GM12872 (cell line): ENCODE data around the gene RAD21L1.

Source experiments
- TF ChIP-seq, protein P1 (sequence below): IDR thresholded peaks from 3 replicates; pipeline ENCODE4 v1.5.1; 2011; ENCODE audit warnings: low read depth, mild to moderate bottlenecking, low read length, moderate library complexity; ENCODE audit not compliant: insufficient read depth

RAD21L1 gene

DNA sequence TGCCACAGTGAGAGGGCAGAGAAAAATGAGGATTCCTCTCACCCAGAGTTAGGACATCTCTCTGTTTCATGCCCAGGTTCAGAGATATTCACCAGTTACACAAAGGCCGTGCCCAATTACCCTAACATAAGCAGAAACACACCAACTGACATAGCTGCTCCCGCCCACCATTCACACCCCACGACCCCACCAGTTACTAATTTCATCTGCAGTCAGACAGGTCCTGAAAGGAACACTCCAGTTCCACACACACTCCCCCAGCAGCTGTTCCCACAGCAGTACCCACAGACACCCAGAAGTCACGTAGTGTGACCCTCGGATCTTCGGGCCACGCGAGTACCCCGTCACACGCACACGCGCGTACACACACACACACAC is 41.6 kb upstream of the RAD21L1 start:
- TF ChIP-seq, protein P1, sequence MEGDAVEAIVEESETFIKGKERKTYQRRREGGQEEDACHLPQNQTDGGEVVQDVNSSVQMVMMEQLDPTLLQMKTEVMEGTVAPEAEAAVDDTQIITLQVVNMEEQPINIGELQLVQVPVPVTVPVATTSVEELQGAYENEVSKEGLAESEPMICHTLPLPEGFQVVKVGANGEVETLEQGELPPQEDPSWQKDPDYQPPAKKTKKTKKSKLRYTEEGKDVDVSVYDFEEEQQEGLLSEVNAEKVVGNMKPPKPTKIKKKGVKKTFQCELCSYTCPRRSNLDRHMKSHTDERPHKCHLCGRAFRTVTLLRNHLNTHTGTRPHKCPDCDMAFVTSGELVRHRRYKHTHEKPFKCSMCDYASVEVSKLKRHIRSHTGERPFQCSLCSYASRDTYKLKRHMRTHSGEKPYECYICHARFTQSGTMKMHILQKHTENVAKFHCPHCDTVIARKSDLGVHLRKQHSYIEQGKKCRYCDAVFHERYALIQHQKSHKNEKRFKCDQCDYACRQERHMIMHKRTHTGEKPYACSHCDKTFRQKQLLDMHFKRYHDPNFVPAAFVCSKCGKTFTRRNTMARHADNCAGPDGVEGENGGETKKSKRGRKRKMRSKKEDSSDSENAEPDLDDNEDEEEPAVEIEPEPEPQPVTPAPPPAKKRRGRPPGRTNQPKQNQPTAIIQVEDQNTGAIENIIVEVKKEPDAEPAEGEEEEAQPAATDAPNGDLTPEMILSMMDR, result no peak

DNA sequence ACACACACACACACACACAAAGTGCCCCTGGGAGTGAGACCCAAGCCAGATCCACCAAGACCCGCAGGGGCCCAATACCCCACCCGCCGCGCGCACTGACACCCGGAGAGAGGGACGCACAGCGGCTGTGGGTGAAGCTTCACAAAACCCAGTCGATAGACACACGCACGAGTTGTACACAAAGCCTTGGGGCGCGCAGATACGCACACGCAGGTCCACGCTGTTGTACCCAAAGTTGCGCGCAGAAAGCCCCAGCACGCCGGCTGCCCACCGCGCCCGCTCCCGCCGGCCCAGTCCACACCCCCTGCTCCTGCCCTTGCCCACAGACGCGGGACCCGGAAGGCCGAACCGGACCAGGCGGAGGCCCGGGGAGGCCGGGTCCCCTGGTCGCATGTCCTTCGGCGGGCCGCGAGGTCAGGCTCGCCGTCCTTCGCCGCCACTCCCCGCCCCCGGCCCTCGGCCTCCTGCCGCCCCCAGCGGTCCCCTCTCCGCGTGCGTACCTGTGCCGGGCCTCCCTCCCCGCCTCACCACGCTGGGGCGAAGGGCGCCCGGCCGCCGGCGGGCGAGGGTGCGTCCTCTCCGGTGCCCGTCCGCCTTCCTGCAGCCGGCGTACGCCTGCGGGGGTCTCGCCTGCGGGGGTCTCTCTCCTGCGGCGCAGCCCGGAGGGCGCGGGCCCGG is 41.1 kb upstream of the RAD21L1 start, which contains the start of gene TMEM74B:
Gene TMEM74B, minus strand, starts transcription at position 344 of the 678 bp plus-strand sequence. CDS start 1,180 bp downstream, outside the sequence.
- TF ChIP-seq, protein P1, result no peak

DNA sequence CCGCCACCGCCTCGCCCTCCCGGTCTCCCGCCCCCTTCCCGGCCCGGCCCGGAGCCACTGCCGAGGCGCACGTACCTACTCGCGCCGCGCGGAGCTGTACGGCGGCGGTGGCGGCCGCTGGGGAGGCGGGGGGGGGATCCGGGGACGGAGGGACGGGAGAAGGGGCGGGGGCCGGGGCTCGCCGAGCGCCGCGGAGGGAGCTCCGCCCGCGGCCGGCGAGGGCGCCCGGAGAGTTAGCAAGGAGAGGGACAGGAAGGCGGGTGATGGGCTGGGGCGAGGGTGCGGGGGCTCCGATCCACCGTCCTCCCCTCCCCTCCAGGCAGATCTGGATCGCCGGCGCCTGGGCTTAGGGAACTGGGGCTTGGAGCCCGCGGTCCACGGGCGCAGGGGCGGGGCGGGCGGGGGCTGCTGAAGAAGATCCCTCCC is 40.5 kb upstream of the RAD21L1 start:
- TF ChIP-seq, protein P1, result no peak

DNA sequence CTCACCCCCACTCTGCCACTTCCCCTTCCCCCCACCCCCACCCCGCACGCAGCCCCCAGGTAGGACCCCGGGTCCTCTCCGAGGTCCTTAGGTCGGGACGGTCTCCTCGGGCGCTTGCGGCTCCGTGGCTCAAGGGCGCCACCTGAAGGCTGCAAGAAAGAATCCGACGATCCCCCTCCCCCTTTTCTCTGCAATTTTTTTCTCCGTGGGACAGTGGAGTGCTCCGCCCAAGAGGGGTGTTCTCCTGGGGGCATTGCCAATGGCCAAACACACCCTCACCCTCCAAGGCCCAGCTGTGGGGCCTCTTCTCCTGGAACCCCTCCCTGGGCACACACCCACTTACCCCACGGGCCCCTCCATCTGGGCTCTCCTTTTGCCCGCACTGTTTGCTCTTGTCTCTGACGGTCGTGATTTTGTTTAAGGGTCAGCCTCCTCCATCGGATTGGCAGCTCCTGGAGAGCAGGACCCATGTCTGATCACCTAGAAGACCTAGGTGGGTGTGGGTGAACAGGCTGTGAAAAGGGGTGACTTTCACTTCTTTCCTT is 40.0 kb upstream of the RAD21L1 start:
- TF ChIP-seq, protein P1, result peak; percentile 63

DNA sequence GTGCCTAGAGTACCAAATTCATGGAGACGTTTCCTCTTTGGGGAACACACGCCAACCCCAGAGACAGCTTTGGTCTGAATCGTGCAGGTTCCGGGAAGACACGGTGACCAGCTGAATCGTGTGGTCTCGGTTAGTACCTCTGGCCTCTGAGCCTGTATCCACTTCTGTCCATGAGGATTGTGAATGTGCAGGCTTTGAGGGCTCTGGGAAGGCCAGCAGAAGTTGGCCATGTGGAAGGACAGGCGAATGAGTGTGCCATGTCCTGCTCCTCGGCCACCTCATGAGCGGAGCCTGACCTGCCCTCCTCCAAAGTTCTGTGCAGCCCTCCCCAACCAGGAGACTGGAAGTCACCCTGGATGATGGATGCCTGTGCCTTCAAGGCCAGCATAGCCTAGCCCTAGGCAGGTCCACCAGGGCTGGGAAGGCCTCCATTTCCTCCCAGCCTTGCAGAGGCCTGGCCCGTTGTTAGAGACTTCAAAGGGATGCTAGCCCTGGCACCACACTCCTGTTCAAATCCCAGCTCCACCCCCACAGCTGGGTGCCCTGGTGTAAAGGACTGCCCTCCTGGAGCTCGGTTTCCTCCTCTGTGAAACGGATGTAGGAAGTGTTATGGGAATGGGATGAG is 39.4 kb upstream of the RAD21L1 start:
- TF ChIP-seq, protein P1, result no peak

DNA sequence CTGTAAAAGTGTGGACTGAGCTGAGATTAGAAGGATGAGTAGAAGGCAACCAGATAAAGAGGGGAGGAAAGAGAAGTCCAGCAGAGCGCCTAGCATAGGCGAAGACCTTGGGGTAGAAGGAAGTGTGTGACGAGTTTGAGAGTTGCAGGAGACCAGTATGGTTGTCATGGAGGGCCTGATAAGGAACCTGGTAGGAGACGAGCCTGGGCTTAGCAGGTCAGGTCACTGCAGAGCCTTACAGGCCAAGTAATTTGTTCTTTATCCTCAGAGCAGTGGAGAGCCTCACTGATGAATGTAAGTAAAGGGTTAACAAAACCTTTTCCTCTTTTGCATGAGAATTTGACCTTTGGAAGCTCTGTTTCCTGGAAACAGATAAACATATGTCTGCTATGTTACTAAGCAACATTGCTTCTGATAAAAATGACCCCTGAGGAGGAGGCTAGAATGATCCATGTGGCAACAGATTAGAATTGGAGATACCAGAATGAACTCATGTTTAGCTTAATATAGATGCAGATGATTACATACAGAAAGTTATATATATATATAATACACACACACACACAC is 38.2 kb upstream of the RAD21L1 start:
- TF ChIP-seq, protein P1, result no peak

DNA sequence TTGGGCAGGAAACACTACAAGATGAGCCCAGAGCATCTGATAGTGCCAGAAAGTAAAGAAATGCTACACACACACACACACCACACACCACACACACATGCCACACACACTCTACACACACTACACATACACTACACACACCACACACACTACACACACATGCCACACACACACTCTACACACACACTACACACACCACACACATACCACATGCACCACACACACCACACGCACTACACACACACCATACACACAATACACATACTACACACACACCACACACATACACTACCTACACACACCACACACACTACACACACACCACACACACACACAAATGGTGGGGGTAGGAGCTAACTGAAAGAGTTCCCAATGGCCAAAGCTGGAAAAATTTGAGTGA is 37.5 kb upstream of the RAD21L1 start:
- TF ChIP-seq, protein P1, result no peak
